Measurements from ENCODE around the gene TSSC4. TPM values are rescaled to one million over a fixed set of nuclear protein-coding genes. Genes with fewer than 3 reads are reported as not detected.

TSSC4 gene
- total and polyA plus RNA-seq, 9 of the 15 experiments (the other 6 are each of a cell fraction or from before 2014, with no cell fraction given) = 0.41 to 54.2 (median 11.0) TPM

DNA sequence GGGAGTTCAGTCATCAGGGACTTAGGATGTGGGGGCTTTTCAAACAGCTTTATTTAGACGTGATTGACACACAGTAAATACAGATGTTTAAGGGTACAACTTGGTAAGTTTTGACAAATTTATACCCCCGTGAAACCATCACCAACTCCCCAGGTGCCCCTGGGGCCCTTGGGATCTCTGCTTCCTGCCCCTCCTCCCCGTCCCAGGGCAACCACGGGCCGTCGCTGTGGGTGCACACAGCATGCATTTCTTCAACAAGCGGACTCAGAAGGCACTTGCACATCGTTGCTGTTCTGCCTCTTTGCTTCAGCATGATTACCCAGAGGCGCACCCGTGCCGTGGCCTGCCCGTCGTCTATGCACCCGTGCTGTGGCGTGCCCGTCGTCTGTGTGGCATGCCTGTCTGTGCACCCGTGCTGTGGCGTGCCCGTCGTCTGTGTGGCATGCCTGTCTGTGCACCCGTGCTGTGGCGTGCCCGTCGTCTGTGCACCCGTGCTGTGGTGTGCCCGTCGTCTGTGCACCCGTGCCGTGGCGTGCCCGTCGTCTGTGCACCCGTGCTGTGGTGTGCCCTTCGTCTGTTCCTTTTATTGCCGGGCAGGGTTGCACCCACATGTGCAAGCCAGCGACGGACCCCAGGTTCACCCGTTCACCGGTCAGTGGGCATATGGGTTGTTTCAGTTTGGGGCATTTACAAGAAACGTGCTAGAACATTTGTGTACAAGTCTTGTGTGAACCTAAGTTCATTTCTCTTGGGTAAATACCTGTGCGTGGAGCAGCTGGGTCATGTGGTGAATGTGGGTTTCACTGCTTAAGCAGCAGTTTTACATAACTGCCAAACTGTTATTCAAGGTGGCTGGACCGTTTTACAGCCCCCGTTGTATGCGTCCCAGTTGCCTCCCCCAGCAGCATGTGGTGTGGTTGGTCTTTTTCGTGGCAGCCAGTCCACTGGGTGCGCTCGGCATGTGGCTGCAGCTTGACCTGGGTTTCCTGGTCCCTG lies 15.1 kb upstream of the TSSC4 start:
- in situ Hi-C loops (cut with MboI) = no loop called here
- BruUV-seq (replicated peaks) = no TSS peak
- H3K9ac ChIP-seq (ENCODE audit: insufficient read depth in 1 of 2, low read depth in 2 of 2, low read length in 2 of 2) = peak overlapping the region in 1 of 2 experiments; percentile 55; a peak in 1 of 4 replicates
- H3K4me1 ChIP-seq (replicated peaks in 1 of 2; ENCODE audit: control insufficient read depth in 2 of 2, insufficient read depth in 2 of 2, low read length in 2 of 2) = peaks cover 14 to 87% of the 10 kb centered on the region in 2 experiments; a peak in 3 of 5 replicates
- no peaks in the 10 kb centered on the region for H3K9me3 ChIP-seq (replicated peaks; ENCODE audit: control insufficient read depth, insufficient read depth, low read depth, low read length)
- TF ChIP-seq RAD51 (IDR thresholded peaks at IDR 0.05; ENCODE audit: borderline replicate concordance, low read depth) (no peak), KAT7 (CRISPR knock-in tag; IDR thresholded peaks at IDR 0.05; ENCODE audit: borderline replicate concordance) (no peak), POLR2G (IDR thresholded peaks at IDR 0.05; ENCODE audit: low read depth, low read length) (0 out of 2 replicates have a peak, but pooled peaks have one; percentile 16), RBFOX2 (IDR thresholded peaks at IDR 0.05; ENCODE audit: low read depth, low read length) (peak; percentile 36; the same call in 1 of the 2 replicates), SRSF9 (IDR thresholded peaks at IDR 0.05; ENCODE audit: borderline replicate concordance, low read depth, low read length) (no peak), YY1 (IDR thresholded peaks at IDR 0.05; ENCODE audit: borderline replicate concordance in 1 of 3, control insufficient read depth in 1 of 3, extremely low read depth in 1 of 3, insufficient read depth in 3 of 3, insufficient read length in 1 of 3, insufficient replicate concordance in 2 of 3, low read depth in 1 of 3, low read length in 2 of 3) (no peak), TAF1 (IDR thresholded peaks at IDR 0.05; ENCODE audit: control insufficient read depth, extremely low read depth, insufficient read depth, low read length, severe bottlenecking) (no peak), ZNF644 (tag; IDR thresholded peaks at IDR 0.05; ENCODE audit: low read depth) (no peak), GABPB2 (CRISPR knock-in tag; conservative IDR thresholded peaks at IDR 0.05) (no peak), FOS (IDR thresholded peaks at IDR 0.05; ENCODE audit: extremely low read depth, insufficient read length) (no peak), EP400 (IDR thresholded peaks at IDR 0.05) (no peak)
- TF ChIP-seq, protein P1, sequence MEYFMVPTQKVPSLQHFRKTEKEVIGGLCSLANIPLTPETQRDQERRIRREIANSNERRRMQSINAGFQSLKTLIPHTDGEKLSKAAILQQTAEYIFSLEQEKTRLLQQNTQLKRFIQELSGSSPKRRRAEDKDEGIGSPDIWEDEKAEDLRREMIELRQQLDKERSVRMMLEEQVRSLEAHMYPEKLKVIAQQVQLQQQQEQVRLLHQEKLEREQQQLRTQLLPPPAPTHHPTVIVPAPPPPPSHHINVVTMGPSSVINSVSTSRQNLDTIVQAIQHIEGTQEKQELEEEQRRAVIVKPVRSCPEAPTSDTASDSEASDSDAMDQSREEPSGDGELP (CRISPR knock-in tag; IDR thresholded peaks at IDR 0.05; ENCODE audit: borderline replicate concordance) = no peak
- peaks cover 69% of the 10 kb centered on the region for H4K20me1 ChIP-seq (replicated peaks; ENCODE audit: control insufficient read depth, insufficient read depth, low read length)
- H3K36me3 ChIP-seq (ENCODE audit: control insufficient read depth, insufficient read depth, low read length) = peaks cover 52% of the 10 kb centered on the region; the same call in 2 of the 3 replicates
- peaks cover 91% of the 10 kb centered on the region for H3K79me2 ChIP-seq (ENCODE audit: control insufficient read depth, insufficient read depth, low read length)
- no peak overlapping the region for H3K27ac ChIP-seq (ENCODE audit: extremely low read depth, low read depth, low read length)
- no peak overlapping the region for H3K4me3 ChIP-seq
- H3K27me3 ChIP-seq (ENCODE audit: control insufficient read depth in 2 of 2, insufficient read depth in 2 of 2, low read length in 2 of 2) = no peaks in the 10 kb centered on the region
- 89% methylated on average over 40 of the region's 48 CpGs for WGBS (ENCODE audit: insufficient coverage, low coverage, missing lambda C conversion rate)
- H3K4me2 ChIP-seq (ENCODE audit: insufficient read depth, low read length) = no peak overlapping the region
- ChIA-PET CTCF (ENCODE audit: low intra/inter-chr PET ratio) (no interaction called here), POLR2A (interaction anchor here (0.6 to 2.8 kb wide), 4 partner anchors 8 to 1527 kb away, joined by 3 to 17 read pairs (median 6); partner anchors contain the start of gene TSSC4)
- no peak for DNase-seq (ENCODE audit: extremely low read depth in 1 of 4, low spot score in 3 of 4)
- no peak for ATAC-seq
- peaks cover 26% of the 10 kb centered on the region for H3K9me1 ChIP-seq (ENCODE audit: control insufficient read depth, insufficient read depth, low read length)
- intact Hi-C loops (cut with micrococcal nuclease) = no loop called here
- no peak overlapping the region for H2AFZ ChIP-seq (ENCODE audit: low read depth, low read length)
- no peak for FAIRE-seq

All from K562 (cell line).